Parathyroid adenoma (tissue), 2 donors: ENCODE measurements around the gene NETO2.

ENCODE experiments used
- H2AFZ ChIP-seq: fragments of 300-600 bp; sonication (generic); one replicate; pipeline ENCODE4 v1.7.0; 2017; ENCODE audit warnings: antibody characterized with exemption, mild to moderate bottlenecking
- H3K27ac ChIP-seq: fragments of 300-600 bp; sonication (generic); one replicate; pipeline ENCODE4 v1.7.0; 2017
- H3K27me3 ChIP-seq: fragments of 300-600 bp; sonication (generic); one replicate; pipeline ENCODE4 v1.7.0; 2017; ENCODE audit warnings: low read length; ENCODE audit not compliant: control insufficient read depth, insufficient read depth
- H3K36me3 ChIP-seq: fragments of 300-600 bp; sonication (generic); one replicate; pipeline ENCODE4 v1.7.0; 2017; ENCODE audit warnings: low read length; ENCODE audit not compliant: control insufficient read depth, insufficient read depth
- H3K4me1 ChIP-seq: fragments of 300-600 bp; sonication (generic); one replicate; pipeline ENCODE4 v1.7.0; 2017; ENCODE audit warnings: control low read depth
- H3K4me2 ChIP-seq: fragments of 300-600 bp; sonication (generic); one replicate; pipeline ENCODE4 v1.7.0; 2017; ENCODE audit warnings: low read length
- H3K4me3 ChIP-seq: fragments of 300-600 bp; sonication (generic); one replicate; pipeline ENCODE4 v1.7.0; 2017; ENCODE audit warnings: low read depth, low read length
- H3K79me2 ChIP-seq: fragments of 300-600 bp; sonication (generic); one replicate; pipeline ENCODE4 v1.7.0; 2017; ENCODE audit warnings: control low read depth
- H3K9ac ChIP-seq: fragments of 300-600 bp; sonication (generic); one replicate; pipeline ENCODE4 v1.7.0; 2017; ENCODE audit warnings: mild to moderate bottlenecking
- H3K9me3 ChIP-seq: fragments of 300-600 bp; sonication (generic); one replicate; pipeline ENCODE4 v1.7.0; 2017; ENCODE audit warnings: low read length; ENCODE audit not compliant: control insufficient read depth
- TF ChIP-seq, protein P1 (sequence below): fragments of 300-600 bp; sonication (generic); IDR thresholded peaks from one replicate; pipeline ENCODE4 v1.7.0; 2017; ENCODE audit warnings: antibody characterized with exemption, mild to moderate bottlenecking
- donor health status: primary hyperparathyroidism.

Gene NETO2

DNA sequence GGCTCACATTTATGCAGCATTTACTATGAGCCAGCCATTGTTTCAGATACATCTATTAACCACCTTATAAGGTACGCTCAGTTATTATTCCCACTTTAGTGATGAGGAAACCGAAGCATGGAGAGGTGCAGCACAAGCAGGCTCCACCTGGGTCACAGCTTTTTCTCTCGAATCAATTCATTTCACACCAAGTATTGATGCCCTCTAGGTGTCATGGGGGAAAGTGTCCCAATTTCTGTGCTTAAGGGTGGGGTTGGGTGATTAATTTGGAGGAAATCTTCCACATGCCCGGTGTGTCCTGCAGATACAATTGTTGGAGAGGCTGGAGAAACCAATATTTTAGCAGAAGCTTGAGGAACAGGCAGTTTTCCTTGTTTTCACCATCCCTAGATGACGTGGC, 107.5 kb downstream of the NETO2 start:
- no peaks in the 10 kb centered on the region for H3K27me3 ChIP-seq
- H3K9me3 ChIP-seq = no peaks in the 10 kb centered on the region
- H2AFZ ChIP-seq = no peak overlapping the region
- H3K9ac ChIP-seq = no peak overlapping the region
- no peak overlapping the region for H3K4me3 ChIP-seq
- no peaks in the 10 kb centered on the region for H3K79me2 ChIP-seq
- no peaks in the 10 kb centered on the region for H3K36me3 ChIP-seq
- TF ChIP-seq, protein P1, sequence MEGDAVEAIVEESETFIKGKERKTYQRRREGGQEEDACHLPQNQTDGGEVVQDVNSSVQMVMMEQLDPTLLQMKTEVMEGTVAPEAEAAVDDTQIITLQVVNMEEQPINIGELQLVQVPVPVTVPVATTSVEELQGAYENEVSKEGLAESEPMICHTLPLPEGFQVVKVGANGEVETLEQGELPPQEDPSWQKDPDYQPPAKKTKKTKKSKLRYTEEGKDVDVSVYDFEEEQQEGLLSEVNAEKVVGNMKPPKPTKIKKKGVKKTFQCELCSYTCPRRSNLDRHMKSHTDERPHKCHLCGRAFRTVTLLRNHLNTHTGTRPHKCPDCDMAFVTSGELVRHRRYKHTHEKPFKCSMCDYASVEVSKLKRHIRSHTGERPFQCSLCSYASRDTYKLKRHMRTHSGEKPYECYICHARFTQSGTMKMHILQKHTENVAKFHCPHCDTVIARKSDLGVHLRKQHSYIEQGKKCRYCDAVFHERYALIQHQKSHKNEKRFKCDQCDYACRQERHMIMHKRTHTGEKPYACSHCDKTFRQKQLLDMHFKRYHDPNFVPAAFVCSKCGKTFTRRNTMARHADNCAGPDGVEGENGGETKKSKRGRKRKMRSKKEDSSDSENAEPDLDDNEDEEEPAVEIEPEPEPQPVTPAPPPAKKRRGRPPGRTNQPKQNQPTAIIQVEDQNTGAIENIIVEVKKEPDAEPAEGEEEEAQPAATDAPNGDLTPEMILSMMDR = no peak
- H3K27ac ChIP-seq = no peak overlapping the region
- no peaks in the 10 kb centered on the region for H3K4me1 ChIP-seq
- no peak overlapping the region for H3K4me2 ChIP-seq

DNA sequence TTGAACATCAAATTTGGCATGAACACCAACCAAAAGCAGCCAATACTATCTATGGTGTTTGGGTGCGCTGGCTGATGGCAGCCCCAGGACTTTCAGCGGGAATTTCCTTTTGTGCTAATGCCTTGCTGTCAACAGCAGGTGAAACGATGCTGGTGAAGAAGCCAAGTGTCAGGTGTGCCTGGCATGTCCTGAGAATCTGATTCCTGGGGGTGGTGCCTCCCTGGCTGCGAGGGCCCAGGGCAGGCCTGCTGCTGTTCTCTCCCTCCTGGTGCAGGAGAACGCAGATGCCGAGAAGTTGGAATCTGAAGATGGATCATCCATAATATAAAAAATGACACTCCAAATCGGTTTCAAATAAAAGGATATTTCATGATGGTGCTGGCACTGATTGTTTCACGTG, 108.3 kb downstream of the NETO2 start:
- no peaks in the 10 kb centered on the region for H3K36me3 ChIP-seq
- no peak overlapping the region for H3K9ac ChIP-seq
- no peaks in the 10 kb centered on the region for H3K27me3 ChIP-seq
- no peak overlapping the region for H3K27ac ChIP-seq
- no peak overlapping the region for H3K4me2 ChIP-seq
- H3K79me2 ChIP-seq = no peaks in the 10 kb centered on the region
- H3K9me3 ChIP-seq = no peaks in the 10 kb centered on the region
- H2AFZ ChIP-seq = no peak overlapping the region
- H3K4me3 ChIP-seq = no peak overlapping the region
- TF ChIP-seq, protein P1 = no peak
- no peaks in the 10 kb centered on the region for H3K4me1 ChIP-seq

DNA sequence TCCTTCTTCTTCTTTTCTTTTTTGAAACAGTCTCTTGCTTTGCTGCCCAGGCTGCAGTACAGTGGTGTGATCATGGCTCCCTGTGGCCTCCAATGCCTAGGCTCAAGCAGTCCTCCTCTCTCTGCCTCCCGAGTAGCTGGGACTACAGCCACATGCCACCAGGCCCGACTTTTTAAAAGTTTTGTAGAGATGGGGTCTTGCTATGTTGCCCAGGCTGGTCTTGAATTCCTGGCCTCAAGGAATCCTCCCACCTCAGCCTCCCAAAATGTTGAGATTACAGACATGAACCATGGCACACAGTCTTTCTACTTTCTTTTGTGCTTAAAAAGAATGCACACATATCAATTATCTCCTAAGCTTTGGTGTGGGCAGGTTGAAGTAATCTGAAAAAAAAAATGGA, 109.3 kb downstream of the NETO2 start:
- no peaks in the 10 kb centered on the region for H3K79me2 ChIP-seq
- no peak overlapping the region for H3K27ac ChIP-seq
- no peak overlapping the region for H3K4me3 ChIP-seq
- no peak overlapping the region for H3K9ac ChIP-seq
- no peaks in the 10 kb centered on the region for H3K36me3 ChIP-seq
- H3K4me2 ChIP-seq = no peak overlapping the region
- H3K9me3 ChIP-seq = no peaks in the 10 kb centered on the region
- no peak overlapping the region for H2AFZ ChIP-seq
- TF ChIP-seq, protein P1 = no peak
- H3K4me1 ChIP-seq = no peaks in the 10 kb centered on the region
- H3K27me3 ChIP-seq = no peaks in the 10 kb centered on the region

DNA sequence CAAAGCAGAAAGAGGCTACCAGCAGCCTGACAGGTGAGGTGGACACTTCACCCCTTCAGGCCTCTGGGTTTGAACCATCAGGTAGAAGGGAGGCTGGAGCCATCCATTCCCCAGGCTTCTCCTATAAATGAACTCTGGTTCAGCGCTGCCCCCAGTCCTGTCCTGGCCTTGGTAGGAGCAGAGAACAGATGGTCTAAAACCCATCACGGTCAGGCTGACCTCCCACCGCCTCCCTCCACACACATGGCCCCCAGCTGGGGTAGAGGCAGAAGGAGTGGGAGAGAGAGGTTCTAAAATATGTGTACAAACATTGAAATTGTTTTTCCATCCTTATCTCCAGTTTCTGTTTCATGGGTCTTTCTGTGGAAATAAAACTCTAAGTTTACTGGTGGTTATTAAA, 110.6 kb downstream of the NETO2 start:
- H3K9me3 ChIP-seq = no peaks in the 10 kb centered on the region
- H3K36me3 ChIP-seq = no peaks in the 10 kb centered on the region
- no peaks in the 10 kb centered on the region for H3K79me2 ChIP-seq
- H3K4me3 ChIP-seq = no peak overlapping the region
- H3K4me1 ChIP-seq = no peaks in the 10 kb centered on the region
- H3K27ac ChIP-seq = no peak overlapping the region
- no peaks in the 10 kb centered on the region for H3K27me3 ChIP-seq
- H2AFZ ChIP-seq = no peak overlapping the region
- no peak overlapping the region for H3K9ac ChIP-seq
- H3K4me2 ChIP-seq = no peak overlapping the region
- TF ChIP-seq, protein P1 = no peak

DNA sequence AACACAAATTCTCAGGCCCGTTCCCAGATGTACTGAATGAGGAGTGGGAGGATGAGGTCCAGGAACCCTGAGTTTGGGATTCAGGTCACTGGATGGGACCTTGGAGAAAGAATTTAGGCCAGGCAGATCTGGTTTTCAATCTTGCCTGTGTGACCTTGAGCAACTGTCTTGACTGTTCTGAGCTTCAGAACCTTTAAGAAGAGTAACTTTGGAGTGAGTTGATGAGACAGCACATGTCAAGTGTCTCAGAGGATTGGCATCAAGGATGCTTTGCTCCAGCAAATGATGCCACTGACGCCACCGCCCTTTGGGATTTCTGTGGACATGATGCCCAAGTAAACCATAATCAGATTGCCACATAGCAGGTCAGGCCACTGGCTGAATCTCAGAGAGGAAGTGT, 114.0 kb downstream of the NETO2 start:
- Histone ChIP-seq H3K79me2 (no peaks in the 10 kb centered on the region), H3K4me3 (no peak overlapping the region), H3K9ac (no peak overlapping the region), H3K27ac (no peak overlapping the region), H3K9me3 (no peaks in the 10 kb centered on the region), H2AFZ (no peak overlapping the region), H3K27me3 (no peaks in the 10 kb centered on the region), H3K36me3 (no peaks in the 10 kb centered on the region), H3K4me1 (no peaks in the 10 kb centered on the region), H3K4me2 (no peak overlapping the region)
- TF ChIP-seq, protein P1 = no peak
